ENCODE data around the gene SON. TPM values are rescaled to one million over a fixed set of nuclear protein-coding genes. Genes with fewer than 3 reads are reported as not detected.

Gene SON, protein sequence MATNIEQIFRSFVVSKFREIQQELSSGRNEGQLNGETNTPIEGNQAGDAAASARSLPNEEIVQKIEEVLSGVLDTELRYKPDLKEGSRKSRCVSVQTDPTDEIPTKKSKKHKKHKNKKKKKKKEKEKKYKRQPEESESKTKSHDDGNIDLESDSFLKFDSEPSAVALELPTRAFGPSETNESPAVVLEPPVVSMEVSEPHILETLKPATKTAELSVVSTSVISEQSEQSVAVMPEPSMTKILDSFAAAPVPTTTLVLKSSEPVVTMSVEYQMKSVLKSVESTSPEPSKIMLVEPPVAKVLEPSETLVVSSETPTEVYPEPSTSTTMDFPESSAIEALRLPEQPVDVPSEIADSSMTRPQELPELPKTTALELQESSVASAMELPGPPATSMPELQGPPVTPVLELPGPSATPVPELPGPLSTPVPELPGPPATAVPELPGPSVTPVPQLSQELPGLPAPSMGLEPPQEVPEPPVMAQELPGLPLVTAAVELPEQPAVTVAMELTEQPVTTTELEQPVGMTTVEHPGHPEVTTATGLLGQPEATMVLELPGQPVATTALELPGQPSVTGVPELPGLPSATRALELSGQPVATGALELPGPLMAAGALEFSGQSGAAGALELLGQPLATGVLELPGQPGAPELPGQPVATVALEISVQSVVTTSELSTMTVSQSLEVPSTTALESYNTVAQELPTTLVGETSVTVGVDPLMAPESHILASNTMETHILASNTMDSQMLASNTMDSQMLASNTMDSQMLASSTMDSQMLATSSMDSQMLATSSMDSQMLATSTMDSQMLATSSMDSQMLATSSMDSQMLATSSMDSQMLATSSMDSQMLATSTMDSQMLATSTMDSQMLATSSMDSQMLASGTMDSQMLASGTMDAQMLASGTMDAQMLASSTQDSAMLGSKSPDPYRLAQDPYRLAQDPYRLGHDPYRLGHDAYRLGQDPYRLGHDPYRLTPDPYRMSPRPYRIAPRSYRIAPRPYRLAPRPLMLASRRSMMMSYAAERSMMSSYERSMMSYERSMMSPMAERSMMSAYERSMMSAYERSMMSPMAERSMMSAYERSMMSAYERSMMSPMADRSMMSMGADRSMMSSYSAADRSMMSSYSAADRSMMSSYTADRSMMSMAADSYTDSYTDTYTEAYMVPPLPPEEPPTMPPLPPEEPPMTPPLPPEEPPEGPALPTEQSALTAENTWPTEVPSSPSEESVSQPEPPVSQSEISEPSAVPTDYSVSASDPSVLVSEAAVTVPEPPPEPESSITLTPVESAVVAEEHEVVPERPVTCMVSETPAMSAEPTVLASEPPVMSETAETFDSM (N-terminal part only)
- total RNA-seq (2022; extraction: Qiagen RNA extraction; ENCODE audit: low read depth), result 84.4 to 104 TPM (median 96.2 TPM) in 5 replicates

DNA sequence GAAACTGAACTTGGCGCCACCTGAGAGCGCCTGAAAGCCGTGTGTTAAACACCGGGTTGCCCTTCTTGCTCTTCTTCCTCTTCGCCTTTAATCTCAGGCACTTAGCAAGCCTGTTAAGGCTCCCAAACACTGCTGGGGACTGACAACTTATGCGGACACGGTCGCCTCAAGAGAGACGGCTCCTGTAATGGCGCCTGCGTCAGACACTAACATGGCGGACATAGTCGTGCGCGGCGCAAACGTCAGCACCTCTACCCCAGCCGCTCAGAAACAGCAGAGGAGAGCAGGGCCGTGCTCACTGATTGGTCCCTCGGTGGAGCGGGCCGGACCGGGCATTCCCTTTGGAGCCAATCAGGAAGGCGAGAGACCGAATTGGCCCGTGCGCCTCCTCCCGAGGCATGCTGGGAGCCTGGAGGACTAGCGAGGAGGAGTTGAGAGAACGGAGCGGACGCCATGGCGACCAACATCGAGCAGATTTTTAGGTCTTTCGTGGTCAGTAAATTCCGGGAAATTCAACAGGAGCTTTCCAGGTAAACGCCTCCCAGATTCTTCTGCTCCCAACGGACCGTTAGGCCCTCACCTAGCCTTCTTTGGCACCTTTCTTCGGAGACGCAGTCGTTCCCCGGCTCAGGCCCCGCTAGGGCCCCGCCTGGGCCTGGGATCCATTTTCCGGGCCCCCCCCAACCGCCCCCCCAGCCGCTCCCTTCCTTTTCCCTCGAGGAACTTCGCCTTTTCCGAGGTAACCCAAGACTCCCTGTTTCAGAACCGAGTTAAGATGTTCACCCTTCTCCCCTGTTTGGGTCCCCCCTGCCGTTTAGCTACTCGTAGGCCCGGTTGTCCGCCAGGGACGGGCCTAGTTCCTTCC, at the start of gene SON:
SON (plus strand) TSS at position 399 of the 865 bp plus-strand sequence; CDS start at position 454, 55 bp downstream.

DNA sequence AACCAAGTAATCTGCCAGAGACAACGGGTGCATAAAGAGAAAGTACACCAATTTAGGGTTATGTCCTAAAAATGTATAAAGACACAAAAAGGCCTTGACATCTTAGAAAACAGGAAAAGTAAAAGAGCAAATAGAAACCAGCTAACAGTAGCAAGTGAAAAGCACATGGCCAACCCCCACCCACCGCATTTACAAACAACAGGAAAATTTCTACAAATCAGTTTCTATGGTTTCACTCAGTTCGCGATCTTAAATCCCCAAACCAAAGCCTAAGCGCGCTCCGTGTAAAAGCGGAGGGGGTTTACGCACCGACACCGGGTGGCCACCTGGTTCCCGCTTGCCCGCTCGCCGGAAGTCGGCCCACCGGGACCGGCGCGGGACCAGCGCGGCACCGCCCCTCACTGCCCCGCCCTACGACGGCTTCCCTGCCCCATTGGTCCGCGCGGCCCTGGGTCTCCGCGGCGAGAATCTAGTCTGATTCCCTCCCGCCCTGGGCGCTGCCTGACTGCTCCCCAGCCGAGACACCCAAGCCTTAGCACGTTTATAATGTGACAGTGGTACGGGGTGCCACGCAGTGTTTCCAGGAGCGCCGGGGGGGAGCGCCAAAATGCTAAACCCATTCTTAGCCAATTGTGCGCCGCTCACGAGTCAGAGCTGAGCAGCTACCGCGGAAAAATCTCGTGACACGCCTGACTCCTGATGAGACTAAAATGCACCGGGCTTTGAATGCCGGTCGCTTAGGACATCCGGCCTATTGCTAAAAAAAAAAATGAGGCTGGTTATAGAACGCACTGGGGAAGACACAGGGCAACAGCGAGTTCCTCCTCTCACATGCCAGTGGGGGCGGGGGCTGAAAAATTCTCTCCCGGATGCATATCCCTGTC, 840 bp upstream of the SON start, which contains the start of gene GART:
GART (minus strand) TSS at position 362 of the 884 bp plus-strand sequence. CDS start 2,802 bp downstream, outside the sequence.

DNA sequence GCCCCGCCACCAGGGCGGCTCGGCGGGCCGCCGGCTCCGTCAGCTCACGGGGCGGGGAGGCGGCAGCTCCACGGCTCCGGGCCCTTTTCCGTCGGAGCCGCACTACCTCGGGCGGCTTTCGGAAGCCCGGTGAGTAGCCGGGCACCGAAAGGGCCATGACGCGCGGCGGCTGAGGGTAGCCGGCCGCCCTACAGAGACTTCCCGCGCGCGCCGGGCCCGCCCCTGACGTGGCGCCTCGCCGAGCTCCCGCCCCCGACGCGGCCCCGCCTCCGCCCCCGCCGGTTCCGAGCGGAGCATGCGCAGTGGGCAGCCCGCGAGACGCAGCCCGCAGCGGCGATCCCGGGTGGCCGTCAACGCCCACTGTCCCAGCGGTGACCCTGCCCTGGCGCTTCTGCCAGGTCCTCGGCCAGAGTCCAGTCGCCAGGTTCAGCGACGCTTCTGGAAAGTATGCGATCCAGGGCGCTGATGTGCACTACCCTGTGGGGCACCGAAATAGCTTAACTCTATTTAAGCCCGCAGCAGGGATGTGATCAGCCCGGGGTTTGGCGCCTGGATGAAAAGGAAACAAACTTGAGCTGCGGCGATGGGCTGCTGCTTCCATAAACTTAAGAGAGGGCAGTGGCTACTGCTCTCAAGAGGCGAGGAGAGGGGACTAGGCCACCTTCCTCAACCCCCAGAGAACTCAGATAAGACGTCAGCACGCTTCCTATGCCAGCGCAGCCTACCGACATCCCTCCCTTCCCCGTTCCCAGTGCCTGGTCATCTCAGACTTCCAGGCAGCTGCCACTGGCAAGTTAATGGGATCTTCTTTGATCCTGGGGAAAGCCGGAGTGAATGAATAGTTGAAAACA, 45.9 kb downstream of the SON start, which contains the start of gene DONSON:
DONSON (minus strand) TSS at position 200 of the 851 bp plus-strand sequence; CDS start at position 157, 43 bp downstream.

Other genes with a start within 250 kb of the SON start
- gene IFNAR1, start 218.1 kb upstream of the SON start, total RNA-seq (2022; extraction: Qiagen RNA extraction; ENCODE audit: low read depth), result 17.1 to 21.0 TPM (median 19.7 TPM) in 5 replicates
- 50.3 to 61.6 TPM (median 59.8 TPM) in 5 replicates for gene IFNGR2, start 139.6 kb upstream of the SON start, total RNA-seq (2022; extraction: Qiagen RNA extraction; ENCODE audit: low read depth)
- gene TMEM50B, start 63.1 kb upstream of the SON start, total RNA-seq (2022; extraction: Qiagen RNA extraction; ENCODE audit: low read depth), result 9.8 to 11.9 TPM (median 11.0 TPM) in 5 replicates
- 0.26 to 0.49 TPM (median 0.40 TPM) in 5 replicates for gene DNAJC28, start 51.3 kb upstream of the SON start, total RNA-seq (2022; extraction: Qiagen RNA extraction; ENCODE audit: low read depth)
- gene GART, start 921 bp upstream of the SON start, total RNA-seq (2022; extraction: Qiagen RNA extraction; ENCODE audit: low read depth), result 65.5 to 76.6 TPM (median 72.0 TPM) in 5 replicates
- gene DONSON, start 45.6 kb downstream of the SON start, total RNA-seq (2022; extraction: Qiagen RNA extraction; ENCODE audit: low read depth), result 16.1 to 21.0 TPM (median 18.6 TPM) in 5 replicates
- gene CRYZL1, start 98.7 kb downstream of the SON start, total RNA-seq (2022; extraction: Qiagen RNA extraction; ENCODE audit: low read depth), result 11.6 to 16.8 TPM (median 13.0 TPM) in 5 replicates
- gene ITSN1, start 99.5 kb downstream of the SON start, total RNA-seq (2022; extraction: Qiagen RNA extraction; ENCODE audit: low read depth), result 13.3 to 19.3 TPM (median 16.7 TPM) in 5 replicates

Measured in A549 treated with DMSO at 1 μM for 4 hours (cell line).